A673 (cell line): ENCODE results near the gene ARID5B. TPM values are rescaled to one million over a fixed set of nuclear protein-coding genes. Genes with fewer than 3 reads are reported as not detected.

ENCODE experiments used
- BruUV-seq: library from RNA; stranded (reverse); fragments of 400-500 nt; replicated peaks from 2 replicates; lab custom pipeline; 2021; lab: Mats Ljungman, UMichigan
- CTCF ChIA-PET: fragments of 300-600 bp; sonication (Branson Sonifier 250); formaldehyde crosslinking; loops from one replicate; lab custom pipeline; 2022; ENCODE audit warnings: antibody characterized with exemption; lab: Charles Lee
- POLR2A ChIA-PET: fragments of 300-600 bp; sonication (Branson Sonifier 250); formaldehyde crosslinking; loops from one replicate; lab custom pipeline; 2022; ENCODE audit warnings: antibody characterized with exemption; ENCODE audit not compliant: low non-redundant PET; lab: Charles Lee
- DNase-seq: peaks from one replicate; pipeline ENCODE4 v3.0.0-alpha.2; 2015; ENCODE audit warnings: low spot score
- H3K27ac ChIP-seq: fragments of 200-600 bp; sonication (generic); 2 replicates; pipeline ENCODE4 v1.5.1; 2016; ENCODE audit warnings: mixed run types, low read depth, mild to moderate bottlenecking, mixed read lengths, antibody characterized with exemption, low read length; ENCODE audit not compliant: poor library complexity, severe bottlenecking
- H3K27me3 ChIP-seq: fragments of 200-600 bp; sonication (generic); replicated peaks from 2 replicates; pipeline ENCODE4 v1.6.1; 2017; ENCODE audit warnings: mixed run types, low read depth, mild to moderate bottlenecking, mixed read lengths, antibody characterized with exemption, low read length; ENCODE audit not compliant: insufficient read depth, poor library complexity
- H3K36me3 ChIP-seq: fragments of 200-600 bp; sonication (generic); 2 replicates; pipeline ENCODE4 v1.6.1; 2016; ENCODE audit warnings: mixed run types, mild to moderate bottlenecking, mixed read lengths, antibody characterized with exemption, low read length; ENCODE audit not compliant: insufficient read depth, poor library complexity, severe bottlenecking
- H3K4me1 ChIP-seq: fragments of 200-600 bp; sonication (generic); 2 replicates; pipeline ENCODE4 v1.6.1; 2017; ENCODE audit warnings: mixed run types, mild to moderate bottlenecking, mixed read lengths, antibody characterized with exemption, low read length; ENCODE audit not compliant: insufficient read depth, poor library complexity, severe bottlenecking
- H3K4me3 ChIP-seq: fragments of 200-600 bp; sonication (generic); 2 replicates; pipeline ENCODE4 v1.5.1; 2016; ENCODE audit warnings: low read depth, mixed run types, mild to moderate bottlenecking, mixed read lengths, low read length; ENCODE audit not compliant: poor library complexity, severe bottlenecking
- H3K9me3 ChIP-seq: fragments of 200-600 bp; sonication (generic); 2 replicates; pipeline ENCODE4 v1.6.1; 2016; ENCODE audit warnings: mixed run types, low read depth, mild to moderate bottlenecking, mixed read lengths, antibody characterized with exemption, low read length; ENCODE audit not compliant: poor library complexity, severe bottlenecking
- CTCF ChIP-seq: fragments of 300-800, 200-600 bp; sonication (generic); conservative IDR thresholded peaks from 2 replicates; pipeline ENCODE4 v1.5.1; 2017; ENCODE audit warnings: low read depth, mild to moderate bottlenecking, antibody characterized with exemption, low read length, moderate library complexity, mixed read lengths
- EZH2 ChIP-seq: fragments of 200-600 bp; sonication (generic); IDR thresholded peaks from 2 replicates; pipeline ENCODE4 v1.6.1; 2017; ENCODE audit warnings: borderline replicate concordance, low read depth, mild to moderate bottlenecking, mixed read lengths, antibody characterized with exemption, low read length; ENCODE audit not compliant: poor library complexity, severe bottlenecking
- intact Hi-C: fragments of 100-400 bp; cut with micrococcal nuclease; formaldehyde crosslinking; loops from one replicate; pipeline ENCODE4 v1.10.0; 2022; ENCODE audit not compliant: unreplicated experiment
- total RNA-seq: library from RNA; stranded (reverse); gene quantifications from 2 replicates; pipeline ENCODE4 v1.2.3, GENCODE V29; 2021

The ARID5B gene
- total RNA-seq, 1 experiment from 2014 or later, result 29.0 TPM

- peak; percentile 58 for DNase-seq
These were observed 174.4 kb downstream of the ARID5B start for GRCh38 chr10:62075912-62076311.

GRCh38 chr10:62076891-62077290, 175.4 kb downstream of the ARID5B start:
- ChIA-PET CTCF (no interaction called here), POLR2A (no interaction called here)
- Histone ChIP-seq H3K27me3 (no peaks in the 10 kb centered on the region), H3K36me3 (peaks cover 9% of the 10 kb centered on the region), H3K4me1 (peaks cover 67% of the 10 kb centered on the region), H3K4me3 (no peak overlapping the region), H3K9me3 (no peaks in the 10 kb centered on the region), H3K27ac (no peak overlapping the region)
- TF ChIP-seq EZH2 (no peak), CTCF (no peak)
- intact Hi-C loops, result no loop called here
- DNase-seq, result no peak
- BruUV-seq, result no TSS peak

More at GRCh38 chr10:62075912-62076311, 174.4 kb downstream of the ARID5B start:
- CTCF ChIA-PET, result no interaction called here
- Histone ChIP-seq H3K4me3 (no peak overlapping the region), H3K27ac (peak overlapping the region; percentile 31), H3K27me3 (no peaks in the 10 kb centered on the region), H3K4me1 (peaks cover 57% of the 10 kb centered on the region), H3K9me3 (no peaks in the 10 kb centered on the region), H3K36me3 (peaks cover 19% of the 10 kb centered on the region)
- intact Hi-C loops, result no loop called here
- POLR2A ChIA-PET, result no interaction called here
- TF ChIP-seq CTCF (no peak), EZH2 (no peak)
- BruUV-seq, result no TSS peak

- Histone ChIP-seq H3K27me3 (no peaks in the 10 kb centered on the region), H3K4me3 (no peak overlapping the region), H3K9me3 (no peaks in the 10 kb centered on the region), H3K36me3 (peaks cover 4% of the 10 kb centered on the region), H3K27ac (no peak overlapping the region), H3K4me1 (peaks cover 69% of the 10 kb centered on the region)
- CTCF ChIA-PET, result no interaction called here
- BruUV-seq, result no TSS peak
- DNase-seq, result no peak
- TF ChIP-seq CTCF, result no peak
- TF ChIP-seq EZH2, result no peak
- intact Hi-C loops, result no loop called here
- POLR2A ChIA-PET, result interaction anchor here (0.7 kb wide), 1 partner anchor 1171 kb away, joined by 3 read pairs; no protein-coding TSS in a partner anchor
These were observed 176.0 kb downstream of the ARID5B start for GRCh38 chr10:62077330-62078015.
